GM21367 (cell line): ENCODE data around the gene DMD.

Experiments used
- ATAC-seq: cut with Tn5 transposase; IDR thresholded peaks from one replicate; pipeline ENCODE4 v1.9.1; 2021; ENCODE audit not compliant: unreplicated experiment

DMD gene

DNA sequence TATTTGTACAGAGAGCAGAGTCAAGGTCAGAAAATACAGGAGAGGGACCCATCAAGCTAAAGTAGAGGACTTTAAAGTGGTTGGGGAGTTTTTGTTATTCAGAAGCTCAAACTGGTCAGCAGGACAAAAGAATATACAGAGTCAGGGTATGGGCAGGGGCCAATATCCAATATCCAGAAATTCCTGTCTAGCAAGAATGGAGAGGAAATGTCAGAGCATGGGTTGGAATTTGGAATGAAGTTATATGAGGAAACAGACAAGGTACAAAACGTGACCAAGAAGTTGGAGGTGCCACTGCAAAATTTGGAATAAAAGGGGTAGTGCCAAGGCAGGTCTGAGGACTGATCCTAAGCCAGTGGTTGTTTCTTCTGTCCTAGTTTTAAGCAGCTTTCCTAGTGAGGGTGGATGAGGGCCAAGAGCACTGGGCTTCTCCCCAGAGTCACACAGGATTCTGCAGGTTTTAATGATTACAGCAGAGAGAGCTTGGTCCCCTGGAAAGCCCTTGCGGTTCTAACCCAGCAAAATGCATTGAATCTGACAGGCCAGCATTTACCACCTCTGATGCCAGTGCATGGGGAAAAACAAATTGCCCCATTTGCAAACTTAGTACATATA, 1834.8 kb downstream of the DMD start:
- no peak for ATAC-seq

DNA sequence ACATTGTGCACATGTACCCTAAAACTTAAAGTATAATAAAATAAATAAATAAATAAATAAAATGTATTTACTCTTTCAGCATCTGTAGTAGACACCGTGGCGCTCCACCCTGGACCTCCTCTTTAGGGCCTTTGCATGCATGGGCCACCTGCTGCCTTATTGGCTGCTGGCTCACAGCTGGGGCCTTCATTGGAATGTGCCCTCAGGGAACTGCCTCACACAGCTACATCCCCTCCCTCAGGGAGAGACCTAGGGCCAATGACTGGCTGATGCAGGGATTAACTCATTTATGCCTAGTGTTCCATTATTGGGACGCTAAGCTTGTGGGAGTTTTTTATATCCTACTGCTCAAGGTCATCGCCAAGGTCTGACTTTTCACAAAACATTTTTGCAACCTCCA, 1836.6 kb downstream of the DMD start:
- ATAC-seq: no peak

DNA sequence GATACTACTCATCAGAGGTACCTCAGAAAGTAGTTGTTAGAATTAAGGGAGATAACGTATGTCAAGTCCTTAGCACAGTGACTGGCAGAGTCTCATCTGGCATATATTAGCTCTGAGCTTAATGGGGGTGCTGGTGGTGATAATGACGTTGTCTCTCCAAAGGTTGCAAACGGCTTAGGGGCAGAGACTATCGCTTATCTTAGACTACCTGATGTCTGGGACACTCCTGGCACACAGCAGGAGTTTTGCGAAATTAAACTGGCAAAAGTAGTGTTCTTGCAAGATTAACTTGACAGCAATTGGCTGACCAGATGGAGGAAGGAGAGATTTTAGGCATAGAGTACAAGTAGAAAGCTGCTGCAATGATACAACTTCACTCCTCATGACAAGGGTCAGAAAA, 1839.4 kb downstream of the DMD start:
- no peak for ATAC-seq

DNA sequence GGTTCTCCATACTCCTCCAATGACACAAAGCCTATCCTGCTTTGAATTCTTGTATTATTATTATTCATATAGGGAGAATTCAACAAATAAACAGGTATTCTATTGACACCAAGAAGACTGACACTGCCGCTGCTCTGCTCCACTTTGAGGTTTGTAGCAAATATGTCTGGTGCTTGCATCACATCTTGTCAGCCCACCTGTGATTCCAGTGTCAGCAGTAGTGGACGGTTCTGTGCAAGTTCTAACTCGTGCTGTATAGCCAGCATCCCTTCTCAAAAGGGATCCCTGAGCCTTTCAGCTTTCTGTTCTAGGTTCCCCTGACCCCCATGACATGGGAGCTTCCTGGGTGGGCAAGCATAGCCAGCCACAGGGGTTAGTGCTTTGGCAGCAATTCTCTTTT, 1843.5 kb downstream of the DMD start:
- no peak for ATAC-seq

DNA sequence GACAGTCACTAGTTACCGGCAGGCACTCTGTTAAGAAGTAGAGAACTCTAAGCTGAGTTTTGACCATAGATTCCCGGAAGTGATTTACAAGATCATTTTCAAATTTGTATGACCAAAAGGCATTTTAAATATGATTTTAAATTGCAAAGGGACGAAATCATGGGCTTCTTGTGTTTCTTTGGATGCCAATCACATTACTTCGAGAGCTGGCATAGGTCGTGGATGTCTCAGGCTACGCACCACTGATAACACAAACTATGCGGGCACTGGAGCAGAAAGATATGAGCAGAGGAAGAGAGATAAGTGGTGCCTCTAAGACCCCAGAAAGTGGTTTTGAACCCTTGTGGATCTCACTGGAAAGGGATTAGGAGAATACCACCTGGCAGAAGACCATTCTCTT, 1845.3 kb downstream of the DMD start:
- ATAC-seq: no peak

DNA sequence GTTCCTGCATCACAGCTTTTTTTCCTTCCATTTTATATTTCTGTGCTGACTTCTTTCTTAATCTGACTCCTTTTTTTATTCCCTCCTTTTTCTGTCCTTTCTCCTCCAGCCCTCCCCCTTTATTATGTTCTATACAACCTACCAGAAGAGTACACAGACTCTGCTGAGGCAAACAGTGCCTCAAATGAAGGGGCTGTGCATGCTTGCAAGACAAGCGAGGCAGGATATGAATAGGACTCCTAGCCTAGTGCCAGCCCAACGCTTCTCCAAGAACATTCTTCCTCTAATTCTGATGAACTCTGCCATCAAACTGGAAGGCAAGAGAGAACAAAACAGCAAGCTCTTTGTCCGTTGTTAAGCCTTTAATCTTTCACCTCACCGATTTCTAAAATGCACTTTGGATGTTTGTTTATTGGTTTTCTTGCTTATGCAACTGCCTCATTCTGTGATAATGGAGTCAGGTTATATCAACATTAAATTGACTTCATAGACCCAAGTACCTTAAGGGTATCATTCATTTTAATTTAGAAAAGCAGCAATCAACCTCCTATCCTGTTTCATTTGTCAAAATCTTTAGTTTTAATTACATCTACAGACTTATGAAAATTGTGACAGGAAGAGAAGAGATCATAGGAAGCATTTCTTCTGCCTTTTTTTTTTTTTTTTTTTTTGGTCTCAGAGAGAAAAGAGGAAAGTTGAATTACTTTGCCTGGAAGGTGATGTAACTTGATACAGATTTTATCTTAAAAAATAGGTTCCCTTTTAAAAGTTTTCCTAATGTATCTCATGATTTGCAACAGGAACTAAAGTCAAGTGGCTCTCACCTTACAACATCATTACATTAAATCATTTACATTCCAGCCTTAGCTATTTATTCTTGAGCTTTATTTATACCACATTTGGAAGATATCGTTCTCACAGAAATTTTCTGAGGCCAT, 1854.8 kb downstream of the DMD start:
- ATAC-seq: no peak

DNA sequence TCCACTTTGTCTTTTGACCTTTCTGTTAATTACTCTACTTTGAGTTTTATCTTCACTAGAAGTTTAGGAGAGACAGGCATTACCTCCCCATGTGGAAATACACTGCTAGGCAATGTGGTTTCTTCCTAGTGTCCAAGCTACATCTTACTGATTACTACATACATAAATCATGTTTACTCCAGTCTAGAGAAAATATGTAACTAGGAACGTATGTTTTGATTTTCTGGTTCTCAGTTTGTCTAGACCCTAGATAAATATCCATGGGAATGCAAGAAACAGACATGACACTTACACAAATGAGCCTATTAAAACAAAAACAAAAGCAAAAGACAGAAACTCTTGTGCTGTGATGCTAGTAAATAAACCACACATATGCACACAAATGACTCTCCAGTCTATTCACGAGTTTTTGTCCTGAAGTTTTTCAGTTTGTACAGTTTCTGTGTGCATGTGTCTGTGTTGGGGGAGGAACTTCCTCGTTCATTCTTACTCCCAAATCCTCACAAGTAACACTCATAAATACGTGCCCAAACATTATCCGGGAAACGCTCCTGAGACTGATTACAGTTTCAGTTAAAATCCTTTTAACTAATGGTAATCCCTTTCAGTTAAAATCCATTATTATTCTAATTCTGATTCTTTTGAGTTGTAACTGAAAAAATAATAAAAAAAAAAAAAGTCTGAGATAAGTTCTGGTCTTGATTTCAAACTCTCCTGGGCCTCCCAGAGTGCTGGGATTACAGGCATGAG, 1856.0 kb downstream of the DMD start:
- ATAC-seq: no peak

DNA sequence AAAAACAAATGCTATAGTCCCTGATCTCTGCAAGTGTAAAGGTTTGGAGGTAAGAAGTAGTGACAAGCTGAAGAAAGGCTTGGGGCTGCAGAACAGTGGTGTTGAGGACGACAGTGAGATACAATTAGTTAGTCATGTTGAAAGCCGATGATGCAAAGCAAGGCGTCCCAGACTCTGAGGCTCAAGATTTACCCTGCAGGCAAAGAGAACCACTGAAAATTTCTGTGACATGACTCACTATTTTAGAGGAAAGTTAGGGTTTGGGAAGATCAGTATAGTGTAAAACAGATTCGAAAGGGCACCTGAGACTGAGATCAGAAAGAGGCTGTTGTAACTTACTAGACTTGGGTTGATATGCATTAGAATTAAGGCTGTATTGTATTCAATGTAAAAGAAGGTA, 1858.3 kb downstream of the DMD start:
- no peak for ATAC-seq

DNA sequence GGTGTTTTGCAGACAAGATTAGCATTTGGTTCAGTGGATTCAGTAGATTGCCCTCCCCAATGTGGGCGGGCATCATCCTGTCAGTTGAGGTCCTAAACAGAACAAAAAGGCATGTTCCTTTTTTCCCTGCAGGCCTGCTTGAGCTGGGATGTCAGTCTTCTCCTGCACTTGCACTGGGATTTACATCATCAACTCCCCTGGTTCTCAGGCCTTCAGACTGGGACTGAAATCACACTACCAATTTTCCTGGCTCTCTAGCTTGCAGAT, 1860.6 kb downstream of the DMD start:
- ATAC-seq: no peak

DNA sequence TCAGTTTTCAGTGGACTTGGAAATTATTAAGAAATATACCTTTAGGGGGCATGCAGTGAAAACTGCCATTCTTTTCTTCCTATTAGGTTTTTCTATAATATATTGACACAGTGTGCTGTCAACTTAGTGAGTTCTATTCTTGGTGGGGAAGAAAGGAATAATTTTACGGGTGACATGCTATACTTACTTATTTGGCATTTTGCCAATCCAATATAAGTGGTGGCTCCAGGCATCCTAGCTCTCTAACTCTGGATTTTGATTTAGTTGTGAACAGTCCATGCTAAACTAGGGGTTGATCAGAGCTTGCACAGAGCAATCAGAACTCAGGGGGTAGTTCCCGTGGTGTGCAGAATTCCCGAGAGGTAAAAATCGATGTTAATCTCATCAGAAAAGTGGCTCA, 1861.8 kb downstream of the DMD start:
- no peak for ATAC-seq

DNA sequence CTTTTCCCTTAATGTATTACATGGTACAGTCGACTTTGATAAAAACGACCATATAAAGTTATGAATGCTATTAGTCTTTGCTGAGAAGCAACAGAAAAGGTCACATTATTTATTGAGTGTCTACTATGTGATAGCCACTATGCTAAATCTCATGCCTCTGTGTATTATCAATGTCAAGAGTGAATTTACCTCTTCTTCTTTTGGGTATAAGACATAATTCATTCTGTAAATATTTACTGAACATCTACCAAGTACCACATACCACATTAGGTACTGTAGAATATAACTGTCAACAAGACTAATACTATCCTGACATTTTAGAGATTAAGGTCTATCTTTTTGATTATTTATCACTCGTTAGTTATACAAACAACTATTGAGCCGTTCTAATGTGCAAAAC, 1870.8 kb downstream of the DMD start:
- no peak for ATAC-seq

DNA sequence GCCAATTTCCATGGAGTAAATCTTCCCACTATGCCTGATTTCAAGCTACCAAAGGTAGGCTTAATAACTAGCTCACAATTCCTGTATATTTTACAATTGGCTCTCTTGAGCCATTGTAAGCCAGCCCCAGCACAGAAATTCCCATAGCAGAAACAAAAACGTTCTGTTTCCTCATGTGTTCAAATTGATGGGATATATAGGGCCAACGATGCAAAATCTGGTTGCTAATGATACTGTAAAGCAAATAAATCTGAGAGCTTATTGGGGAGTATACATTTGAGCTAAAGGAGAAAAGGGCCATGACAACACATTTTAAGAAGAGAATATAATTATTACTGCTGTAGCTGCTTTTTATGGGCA, 1872.4 kb downstream of the DMD start:
- ATAC-seq: no peak

DNA sequence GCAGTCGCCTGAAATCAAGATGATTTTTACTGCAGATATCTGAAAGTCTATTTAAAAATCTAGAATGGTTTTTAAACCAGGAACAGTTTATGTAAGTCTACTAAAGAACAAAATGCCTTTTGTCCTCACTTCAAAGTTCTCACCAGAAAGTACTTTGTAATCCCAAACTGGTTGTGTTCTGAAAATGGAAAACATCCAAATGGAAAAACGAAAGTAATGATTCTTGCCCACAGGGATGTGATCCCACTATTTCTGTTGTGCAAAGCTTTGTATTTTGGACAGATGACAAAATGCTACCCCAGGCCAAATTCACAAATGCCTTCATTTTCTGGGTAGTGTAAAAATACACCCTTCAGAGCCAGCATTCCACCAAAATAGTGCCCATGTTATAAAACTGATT, 1874.0 kb downstream of the DMD start:
- no peak for ATAC-seq

DNA sequence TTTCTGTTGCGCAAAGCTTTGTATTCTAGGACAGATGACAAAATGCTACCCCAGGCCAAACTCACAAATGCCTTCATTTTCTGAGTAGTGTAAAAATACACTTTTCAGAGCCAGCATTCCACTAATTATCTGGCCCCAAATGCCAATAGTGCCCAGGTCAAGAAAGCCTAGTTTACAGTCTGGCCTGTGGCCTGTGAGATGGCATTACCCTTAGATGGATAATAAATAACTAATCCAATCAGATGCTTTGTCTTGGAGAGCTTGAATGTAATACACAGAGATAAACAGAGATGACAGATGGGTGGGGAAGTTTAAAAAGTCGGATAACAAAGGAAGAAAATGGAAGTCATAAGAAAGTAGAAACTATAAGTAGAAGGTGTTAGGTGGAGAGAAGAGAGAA, 1874.9 kb downstream of the DMD start:
- ATAC-seq: no peak

DNA sequence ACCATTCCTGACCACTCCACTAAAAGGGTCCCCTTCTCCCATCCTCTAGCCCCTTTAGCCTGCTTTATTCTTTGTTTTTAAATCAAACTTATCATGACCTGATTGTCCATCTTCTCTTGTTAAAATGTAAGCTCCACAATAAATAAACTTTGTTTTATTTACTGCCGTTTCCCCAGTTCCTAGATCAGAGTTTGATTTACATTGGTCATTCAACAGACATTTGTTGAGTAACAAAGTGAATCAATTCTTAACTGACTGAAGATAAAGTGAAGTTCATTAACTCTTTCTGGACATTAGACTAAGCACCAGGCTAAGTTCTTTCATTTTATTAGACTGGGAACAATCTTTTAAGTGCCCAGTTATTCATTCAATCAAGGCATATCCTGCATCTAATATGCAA, 1876.4 kb downstream of the DMD start:
- ATAC-seq: no peak

DNA sequence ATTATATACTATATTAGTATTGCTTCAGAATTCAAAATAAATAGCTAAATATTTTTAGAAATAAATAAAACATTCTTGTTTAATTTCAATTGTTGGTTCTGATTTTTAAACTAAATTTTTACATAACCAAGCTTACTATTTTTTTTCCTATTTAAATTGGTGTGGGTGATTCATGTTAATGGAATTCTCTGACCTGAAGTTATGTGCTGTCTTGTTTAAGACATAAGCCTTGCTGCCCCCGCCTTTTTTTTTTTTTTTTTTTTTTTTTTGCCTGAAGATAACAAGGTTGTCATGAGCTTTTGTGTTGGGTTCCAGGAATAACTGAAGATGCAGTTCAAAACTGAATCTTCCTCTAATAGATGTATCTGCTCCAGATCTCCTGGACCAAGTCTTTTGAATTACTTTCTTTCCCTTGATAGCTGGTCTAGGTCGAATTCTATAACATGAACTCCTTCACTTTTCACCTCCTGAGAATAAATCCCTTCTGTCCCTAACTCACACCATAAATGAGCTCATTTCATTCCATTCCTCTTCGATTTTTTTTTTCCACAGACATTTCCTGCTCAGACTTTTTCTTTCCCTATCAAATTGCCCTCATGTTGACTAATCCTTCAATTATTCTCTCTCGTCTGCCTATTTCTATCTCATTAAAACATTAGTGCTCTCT, 1878.1 kb downstream of the DMD start:
- ATAC-seq: no peak

DNA sequence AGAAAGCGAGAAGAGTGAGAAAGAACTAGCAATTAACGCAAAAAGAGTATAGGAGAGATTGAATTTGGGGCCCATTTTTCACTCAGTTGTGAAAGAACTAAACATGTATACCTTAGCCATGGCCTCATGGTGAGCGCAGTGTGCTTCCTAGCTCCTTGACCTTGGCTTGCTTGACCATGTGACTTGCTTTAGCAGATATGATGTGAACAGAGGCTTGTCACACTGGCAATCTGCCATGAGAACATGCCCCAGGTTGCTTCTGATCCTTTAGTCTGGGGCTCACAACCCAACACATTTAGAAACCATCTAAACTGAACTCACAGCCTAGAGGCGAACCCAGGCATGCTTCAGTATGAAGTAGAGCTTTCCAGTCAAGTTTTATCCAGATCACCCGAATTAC, 1879.4 kb downstream of the DMD start:
- ATAC-seq: no peak

DNA sequence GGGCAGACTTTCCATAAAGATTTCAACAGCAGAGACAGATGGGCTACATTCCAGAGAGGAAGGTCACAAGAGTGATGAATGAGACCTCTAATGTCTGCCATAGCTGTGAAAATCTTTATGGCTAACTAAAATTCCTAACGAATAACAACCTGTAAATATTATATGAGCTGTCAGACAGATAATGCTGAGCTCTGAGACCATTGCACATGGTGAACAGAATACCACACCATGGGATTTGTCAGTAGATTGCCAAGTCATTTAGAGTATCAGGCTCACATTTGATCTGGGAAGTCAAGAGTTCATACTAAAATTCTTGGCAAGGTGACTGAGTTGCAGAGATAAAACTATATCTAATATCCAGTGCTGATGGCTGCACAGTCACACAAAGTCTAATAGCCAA, 1880.3 kb downstream of the DMD start:
- ATAC-seq: no peak

DNA sequence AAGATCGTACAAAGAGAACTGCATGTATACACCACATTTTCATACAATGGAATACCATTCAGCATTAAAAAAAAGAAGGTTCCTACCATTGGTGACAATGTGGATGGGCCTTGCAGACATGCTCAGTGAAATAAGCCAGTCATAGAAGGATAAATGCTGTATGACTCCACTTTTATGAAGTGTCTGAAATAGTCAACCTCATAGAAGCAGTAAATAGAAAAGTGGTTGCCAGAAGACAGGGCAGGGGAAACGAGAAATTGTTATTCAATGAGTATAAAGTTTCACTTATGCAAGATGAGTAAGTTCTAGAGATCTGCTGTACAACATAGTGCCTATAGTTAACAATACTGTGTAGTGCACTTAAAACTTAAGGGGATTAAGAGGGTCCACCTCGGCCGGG, 1882.1 kb downstream of the DMD start:
- no peak for ATAC-seq

DNA sequence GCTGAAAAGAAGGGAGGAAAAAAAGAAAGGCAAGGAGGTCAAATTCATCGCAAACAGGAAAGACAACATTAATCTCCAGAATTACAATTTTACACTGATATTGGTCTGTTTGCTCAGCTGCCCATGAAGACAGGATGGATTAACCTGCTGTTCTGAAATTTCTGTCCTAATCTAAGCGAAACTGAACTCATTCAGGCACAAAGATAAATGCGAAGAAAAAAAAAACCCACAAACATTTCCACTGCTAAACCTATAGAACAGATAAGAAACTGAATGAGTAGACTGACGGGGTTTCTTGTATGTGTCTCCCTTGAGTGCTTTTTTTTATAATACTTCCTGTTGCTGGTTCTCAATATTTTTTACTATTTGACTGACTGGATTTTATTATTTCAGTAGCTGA, 1887.7 kb downstream of the DMD start:
- ATAC-seq: peak; percentile 87

DNA sequence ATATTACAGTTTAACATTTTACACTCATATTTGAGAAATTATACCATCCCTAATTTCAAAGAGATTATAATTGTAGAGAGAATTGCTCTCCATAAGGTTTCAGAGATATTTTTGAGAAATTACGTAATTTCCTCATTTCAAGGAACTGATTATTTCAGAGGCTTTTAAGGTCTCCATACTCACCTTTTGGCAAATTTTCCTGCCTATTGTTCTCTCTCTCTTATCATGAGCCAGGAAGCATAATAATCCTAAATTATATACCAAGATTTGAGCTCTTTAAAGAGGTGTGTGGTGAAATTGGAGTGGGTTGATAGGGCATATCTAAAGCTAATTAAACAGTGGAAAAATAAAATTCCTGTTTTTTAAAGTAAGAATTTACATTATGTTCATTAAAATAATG, 1890.6 kb downstream of the DMD start:
- ATAC-seq: no peak

DNA sequence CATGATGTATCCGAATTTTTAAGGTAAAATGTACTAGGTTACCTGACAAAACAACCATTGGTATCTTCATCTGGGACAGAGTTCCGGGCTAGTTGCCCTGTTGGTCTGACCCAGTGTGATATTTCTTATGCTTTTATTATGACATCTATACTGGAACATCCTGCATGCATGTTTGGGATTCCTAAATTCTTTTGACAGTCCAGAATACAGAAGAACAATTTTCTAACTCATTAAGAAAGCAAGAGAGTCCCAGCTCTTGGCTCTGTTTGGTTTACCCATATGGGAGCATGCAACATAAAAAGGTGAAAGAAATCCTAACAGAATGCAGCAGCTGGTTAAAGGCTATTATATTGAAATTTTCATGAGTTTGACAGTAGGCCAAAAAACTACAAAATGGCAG, 1891.8 kb downstream of the DMD start:
- no peak for ATAC-seq
